Measurements from ENCODE around the gene CLK2.
"Not testable (repeated sequence)": the region's sequence is repeated elsewhere in the genome, so short reads cannot be mapped to it uniquely, and the experiment has no call there.

CLK2 gene

GRCh38 chr1:155223047-155223446 lies 50.3 kb downstream of the CLK2 start:
- DNase-seq (ENCODE audit: low read depth), result no peak
- H3K4me3 ChIP-seq (ENCODE audit: low read depth, low read length), result no peak overlapping the region

- not testable (repeated sequence) for H3K4me3 ChIP-seq (ENCODE audit: low read depth, low read length); DNase-seq (ENCODE audit: low read depth)
These were observed 52.9 kb downstream of the CLK2 start for GRCh38 chr1:155220211-155220965.

GRCh38 chr1:155219592-155220031 lies 53.7 kb downstream of the CLK2 start:
- DNase-seq (ENCODE audit: low read depth), result no peak
- no peak overlapping the region for H3K4me3 ChIP-seq (ENCODE audit: low read depth, low read length)

- DNase-seq (ENCODE audit: low read depth), result no peak
These were observed 54.3 kb downstream of the CLK2 start for GRCh38 chr1:155218854-155219591.

GRCh38 chr1:155214702-155215101 lies 58.6 kb downstream of the CLK2 start:
- DNase-seq (ENCODE audit: low read depth); H3K4me3 ChIP-seq (ENCODE audit: low read depth, low read length): not testable (repeated sequence)

More at GRCh38 chr1:155218854-155219591, 54.3 kb downstream of the CLK2 start:
- peak overlapping the region; percentile 15 for H3K4me3 ChIP-seq (ENCODE audit: low read depth, low read length)
